Naive thymus-derived CD4-positive, alpha-beta T cell (primary cell): ENCODE data around the gene GAPDH. TPM values are rescaled to one million over a fixed set of nuclear protein-coding genes. Genes with fewer than 3 reads are reported as not detected.
A peak's percentile ranks its signal among the peaks of the same experiment; 100 is the strongest.

ENCODE experiments used
- ATAC-seq: fragments of 150-1000 bp; cut with Tn5 transposase; 2 replicates; pipeline ENCODE4 v1.10.0; 2021; ENCODE audit warnings: mild to moderate bottlenecking, moderate library complexity
- CTCF ChIA-PET: fragments of 350-600 bp; sonication (Branson Sonifier 250); formaldehyde crosslinking; loops from one replicate; lab custom pipeline; 2021; ENCODE audit warnings: antibody characterized with exemption; lab: Charles Lee
- POLR2A ChIA-PET: fragments of 350-600 bp; sonication (Branson Sonifier 250); formaldehyde crosslinking; loops from one replicate; lab custom pipeline; 2021; ENCODE audit warnings: antibody characterized with exemption, inconsistent platforms; lab: Charles Lee
- DNase-seq, 9 donors: peaks; one replicate each; pipeline versions ENCODE4 v3.0.0 to v3.0.0-alpha.2; 2020 to 2022; ENCODE audit warnings: mixed read lengths in 1 of 9
- H3K27ac ChIP-seq: one replicate; pipeline ENCODE4 v1.7.0; 2013; ENCODE audit warnings: mild to moderate bottlenecking, low read depth, low read length, moderate library complexity
- H3K27me3 ChIP-seq, 2 donors: one replicate each; pipeline ENCODE4 v1.7.0; 2013; ENCODE audit warnings: low read length in 2 of 2, mild to moderate bottlenecking in 2 of 2, moderate library complexity in 2 of 2; ENCODE audit not compliant: control insufficient read depth in 2 of 2, insufficient read depth in 2 of 2
- H3K36me3 ChIP-seq, 3 experiments: 1 replicate in 2 of 3; 2 replicates in 1 of 3; pipeline ENCODE4 v1.7.0; 2013; ENCODE audit warnings: low read length in 3 of 3, mild to moderate bottlenecking in 3 of 3, moderate library complexity in 1 of 3; ENCODE audit not compliant: insufficient read depth in 3 of 3, control insufficient read depth in 2 of 3
- H3K4me1 ChIP-seq, 2 donors: one replicate each; pipeline ENCODE4 v1.7.0; 2013; ENCODE audit warnings: low read length in 2 of 2, mild to moderate bottlenecking in 2 of 2, moderate library complexity in 1 of 2; ENCODE audit not compliant: control insufficient read depth in 2 of 2, insufficient read depth in 2 of 2
- H3K4me3 ChIP-seq: 2 replicates; pipeline ENCODE4 v1.7.0; 2013; ENCODE audit warnings: mild to moderate bottlenecking, low read length
- H3K9me3 ChIP-seq, 3 experiments: 1 replicate in 2 of 3; 2 replicates in 1 of 3; pipeline ENCODE4 v1.7.0; 2013; ENCODE audit warnings: low read length in 3 of 3; ENCODE audit not compliant: control insufficient read depth in 2 of 3
- H3K27ac Mint-ChIP-seq, 9 donors: one replicate each; pipeline ENCODE4 v1.8.0; 2020 to 2022; ENCODE audit warnings: mixed read lengths in 9 of 9, mild to moderate bottlenecking in 8 of 9, moderate library complexity in 5 of 9, inconsistent platforms in 2 of 9
- H3K27me3 Mint-ChIP-seq, 5 donors: one replicate each; pipeline ENCODE4 v1.8.0; 2021 to 2022; ENCODE audit warnings: mixed read lengths in 5 of 5, mild to moderate bottlenecking in 1 of 5
- H3K36me3 Mint-ChIP-seq, 5 donors: one replicate each; pipeline ENCODE4 v1.8.0; 2020 to 2022; ENCODE audit warnings: mixed read lengths in 5 of 5, mild to moderate bottlenecking in 3 of 5, inconsistent platforms in 1 of 5
- H3K4me1 Mint-ChIP-seq, 7 donors: one replicate each; pipeline ENCODE4 v1.8.0; 2020 to 2022; ENCODE audit warnings: mixed read lengths in 7 of 7, mild to moderate bottlenecking in 3 of 7, inconsistent platforms in 1 of 7
- H3K4me3 Mint-ChIP-seq, 10 donors: one replicate each; pipeline ENCODE4 v1.8.0; 2020 to 2022; ENCODE audit warnings: mild to moderate bottlenecking in 10 of 10, mixed read lengths in 10 of 10, moderate library complexity in 6 of 10, inconsistent platforms in 2 of 10
- H3K9me3 Mint-ChIP-seq, 11 donors: one replicate each; pipeline ENCODE4 v1.8.0; 2020 to 2022; ENCODE audit warnings: mixed read lengths in 11 of 11, mild to moderate bottlenecking in 4 of 11, inconsistent platforms in 1 of 11, moderate library complexity in 1 of 11
- intact Hi-C, 2 donors: fragments of 100-400 bp; cut with micrococcal nuclease; formaldehyde crosslinking; loops; one replicate each; pipeline ENCODE4 v1.15.1; 2023
- polyA plus RNA-seq, 2 donors: library from polyadenylated mRNA; unstranded; fragments of 300-500 nt; fragmentation: Illumina TruSeq; gene quantifications; one replicate each; pipeline ENCODE4 v1.2.3, GENCODE V29; 2021
- total RNA-seq, 6 experiments: library from RNA in 5 of 6; stranded (reverse) in 5 of 6; gene quantifications; 1 replicate in 5 of 6; 2 replicates in 1 of 6; pipeline ENCODE4 v1.2.3 and lab custom pipeline; 2021 to 2026

The GAPDH gene
- total and polyA plus RNA-seq, 7 experiments from 2014 or later = 330 to 4,503 (median 970) TPM

DNA sequence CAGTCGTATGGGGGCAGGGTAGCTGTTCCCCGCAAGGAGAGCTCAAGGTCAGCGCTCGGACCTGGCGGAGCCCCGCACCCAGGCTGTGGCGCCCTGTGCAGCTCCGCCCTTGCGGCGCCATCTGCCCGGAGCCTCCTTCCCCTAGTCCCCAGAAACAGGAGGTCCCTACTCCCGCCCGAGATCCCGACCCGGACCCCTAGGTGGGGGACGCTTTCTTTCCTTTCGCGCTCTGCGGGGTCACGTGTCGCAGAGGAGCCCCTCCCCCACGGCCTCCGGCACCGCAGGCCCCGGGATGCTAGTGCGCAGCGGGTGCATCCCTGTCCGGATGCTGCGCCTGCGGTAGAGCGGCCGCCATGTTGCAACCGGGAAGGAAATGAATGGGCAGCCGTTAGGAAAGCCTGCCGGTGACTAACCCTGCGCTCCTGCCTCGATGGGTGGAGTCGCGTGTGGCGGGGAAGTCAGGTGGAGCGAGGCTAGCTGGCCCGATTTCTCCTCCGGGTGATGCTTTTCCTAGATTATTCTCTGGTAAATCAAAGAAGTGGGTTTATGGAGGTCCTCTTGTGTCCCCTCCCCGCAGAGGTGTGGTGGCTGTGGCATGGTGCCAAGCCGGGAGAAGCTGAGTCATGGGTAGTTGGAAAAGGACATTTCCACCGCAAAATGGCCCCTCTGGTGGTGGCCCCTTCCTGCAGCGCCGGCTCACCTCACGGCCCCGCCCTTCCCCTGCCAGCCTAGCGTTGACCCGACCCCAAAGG, 804 bp downstream of the GAPDH start:
- Histone ChIP-seq H3K9me3 (no peaks in the 10 kb centered on the region), H3K4me3 (peak overlapping the region; percentile 97), H3K36me3 (peaks cover 12 to 52% (median 15%) of the 10 kb centered on the region in 3 experiments), H3K4me1 (peaks cover 36 to 44% of the 10 kb centered on the region in 2 donors), H3K27me3 (no peaks in the 10 kb centered on the region), H3K27ac (peak overlapping the region; percentile 81)
- H3K27me3 Mint-ChIP-seq = peaks cover 0 to 2% (median 0%) of the 10 kb centered on the region in 5 donors
- ChIA-PET CTCF (interaction anchor here (0.6 to 7.1 kb wide), 8 partner anchors 18 to 200 kb away, joined by 3 to 106 read pairs (median 6); partner anchors contain the start of gene VAMP1), POLR2A (interaction anchor here (0.5 to 7.5 kb wide), 29 partner anchors 18 to 215 kb away, joined by 3 to 104 read pairs (median 4); partner anchors contain the start of genes CD27, MRPL51, TAPBPL and VAMP1)
- peaks cover 6 to 51% (median 13%) of the 10 kb centered on the region in 5 donors for H3K36me3 Mint-ChIP-seq
- ATAC-seq (peak; percentile 52), DNase-seq (peak; percentile 56 to 85 (median 69))
- H3K27ac Mint-ChIP-seq = peak overlapping the region; percentile 92 to 100 (median 94)
- peak overlapping the region; percentile 90 to 99 (median 94) for H3K4me3 Mint-ChIP-seq
- peaks cover 0 to 1% (median 0%) of the 10 kb centered on the region in 11 donors for H3K9me3 Mint-ChIP-seq
- peaks cover 34 to 64% (median 53%) of the 10 kb centered on the region in 7 donors for H3K4me1 Mint-ChIP-seq
- intact Hi-C loops = loop anchor here (1.0 to 2.0 kb wide), 12 partner anchors 21 to 317 kb away; partner anchors contain the start of genes CHD4 (in 2 of the 2), IFFO1 (in 2 of the 2), NOP2 (in 2 of the 2) and VAMP1 (in 2 of the 2)

GRCh38 chr12:6535697-6535946, 1.3 kb downstream of the GAPDH start:
- Mint-ChIP-seq H3K4me1 (peaks cover 39 to 66% (median 58%) of the 10 kb centered on the region in 7 donors), H3K4me3 (peak overlapping the region; percentile 90 to 99 (median 94)), H3K27me3 (peaks cover 0 to 2% (median 0%) of the 10 kb centered on the region in 5 donors), H3K27ac (peak overlapping the region; percentile 92 to 100 (median 94)), H3K36me3 (peaks cover 6 to 49% (median 9%) of the 10 kb centered on the region in 5 donors), H3K9me3 (peaks cover 0 to 1% (median 0%) of the 10 kb centered on the region in 11 donors)
- Histone ChIP-seq H3K4me1 (peaks cover 41 to 46% of the 10 kb centered on the region in 2 donors), H3K27me3 (no peaks in the 10 kb centered on the region), H3K4me3 (peak overlapping the region; percentile 97), H3K36me3 (peaks cover 12 to 48% (median 15%) of the 10 kb centered on the region in 3 experiments), H3K27ac (peak overlapping the region; percentile 81), H3K9me3 (no peaks in the 10 kb centered on the region)
- ATAC-seq = no peak
- POLR2A ChIA-PET = interaction anchor here (0.9 to 7.5 kb wide), 18 partner anchors 22 to 209 kb away, joined by 3 to 104 read pairs (median 12); partner anchors contain the start of genes CD27, MRPL51, TAPBPL and VAMP1
- CTCF ChIA-PET = interaction anchor here (0.6 to 7.1 kb wide), 8 partner anchors 18 to 213 kb away, joined by 3 to 106 read pairs (median 7); partner anchors contain the start of gene VAMP1
- no peak for DNase-seq
- intact Hi-C loops = loop anchor here (2.0 kb wide), 3 partner anchors 33 to 199 kb away; partner anchors contain the start of genes CHD4 (in 1 of the 2) and NOP2 (in 1 of the 2)

- H3K9me3 Mint-ChIP-seq = peaks cover 0 to 1% (median 0%) of the 10 kb centered on the region in 11 donors
- H3K4me3 Mint-ChIP-seq = peak overlapping the region; percentile 90 to 99 (median 94)
- peaks cover 41 to 70% (median 63%) of the 10 kb centered on the region in 7 donors for H3K4me1 Mint-ChIP-seq
- H3K36me3 Mint-ChIP-seq = peaks cover 6 to 47% (median 9%) of the 10 kb centered on the region in 5 donors
- H3K4me3 ChIP-seq = peak overlapping the region; percentile 97
- peaks cover 12 to 42% (median 15%) of the 10 kb centered on the region in 3 experiments for H3K36me3 ChIP-seq
- H3K27ac Mint-ChIP-seq = peak overlapping the region; percentile 92 to 100 (median 94)
- CTCF ChIA-PET = interaction anchor here (0.6 to 7.1 kb wide), 9 partner anchors 17 to 213 kb away, joined by 3 to 106 read pairs (median 7); partner anchors contain the start of gene VAMP1
- H3K27me3 ChIP-seq = no peaks in the 10 kb centered on the region
- POLR2A ChIA-PET = interaction anchor here (0.9 to 7.5 kb wide), 20 partner anchors 21 to 200 kb away, joined by 3 to 104 read pairs (median 10); partner anchors contain the start of genes CD27, MRPL51, TAPBPL and VAMP1
- peak overlapping the region; percentile 81 for H3K27ac ChIP-seq
- intact Hi-C loops = loop anchor here (2.0 kb wide), 3 partner anchors 33 to 199 kb away; partner anchors contain the start of genes CHD4 (in 1 of the 2) and NOP2 (in 1 of the 2)
- peaks cover 46% of the 10 kb centered on the region in 2 donors for H3K4me1 ChIP-seq
- DNase-seq = no peak
- H3K27me3 Mint-ChIP-seq = peaks cover 0 to 2% (median 0%) of the 10 kb centered on the region in 5 donors
- ATAC-seq = no peak
- H3K9me3 ChIP-seq = no peaks in the 10 kb centered on the region
Observed at GRCh38 chr12:6535960-6536847, 1.9 kb downstream of the GAPDH start.

DNA sequence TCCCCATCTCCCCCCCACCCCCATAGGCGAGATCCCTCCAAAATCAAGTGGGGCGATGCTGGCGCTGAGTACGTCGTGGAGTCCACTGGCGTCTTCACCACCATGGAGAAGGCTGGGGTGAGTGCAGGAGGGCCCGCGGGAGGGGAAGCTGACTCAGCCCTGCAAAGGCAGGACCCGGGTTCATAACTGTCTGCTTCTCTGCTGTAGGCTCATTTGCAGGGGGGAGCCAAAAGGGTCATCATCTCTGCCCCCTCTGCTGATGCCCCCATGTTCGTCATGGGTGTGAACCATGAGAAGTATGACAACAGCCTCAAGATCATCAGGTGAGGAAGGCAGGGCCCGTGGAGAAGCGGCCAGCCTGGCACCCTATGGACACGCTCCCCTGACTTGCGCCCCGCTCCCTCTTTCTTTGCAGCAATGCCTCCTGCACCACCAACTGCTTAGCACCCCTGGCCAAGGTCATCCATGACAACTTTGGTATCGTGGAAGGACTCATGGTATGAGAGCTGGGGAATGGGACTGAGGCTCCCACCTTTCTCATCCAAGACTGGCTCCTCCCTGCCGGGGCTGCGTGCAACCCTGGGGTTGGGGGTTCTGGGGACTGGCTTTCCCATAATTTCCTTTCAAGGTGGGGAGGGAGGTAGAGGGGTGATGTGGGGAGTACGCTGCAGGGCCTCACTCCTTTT, 2.7 kb downstream of the GAPDH start:
- no peak for DNase-seq
- Mint-ChIP-seq H3K27me3 (peaks cover 0 to 2% (median 0%) of the 10 kb centered on the region in 5 donors), H3K9me3 (peaks cover 0 to 1% (median 0%) of the 10 kb centered on the region in 11 donors), H3K27ac (peak overlapping the region; percentile 71 to 100 (median 94)), H3K4me1 (peaks cover 41 to 72% (median 69%) of the 10 kb centered on the region in 7 donors), H3K36me3 (peaks cover 6 to 43% (median 9%) of the 10 kb centered on the region in 5 donors), H3K4me3 (peak overlapping the region in 8 of 10 donors; percentile 18 to 99 (median 92))
- Histone ChIP-seq H3K36me3 (peaks cover 12 to 41% (median 15%) of the 10 kb centered on the region in 3 experiments), H3K27ac (peak overlapping the region; percentile 52), H3K27me3 (no peaks in the 10 kb centered on the region), H3K9me3 (no peaks in the 10 kb centered on the region), H3K4me3 (no peak overlapping the region), H3K4me1 (peaks cover 43 to 47% of the 10 kb centered on the region in 2 donors)
- intact Hi-C loops = loop anchor here in 1 of 2 donors (1.0 kb wide), 1 partner anchor 214 kb away; no protein-coding TSS in a partner anchor
- CTCF ChIA-PET = interaction anchor here (0.6 to 7.1 kb wide), 25 partner anchors 8 to 214 kb away, joined by 3 to 106 read pairs (median 5); partner anchors contain the start of genes CD27 and VAMP1
- POLR2A ChIA-PET = interaction anchor here (0.7 to 7.5 kb wide), 17 partner anchors 12 to 200 kb away, joined by 3 to 104 read pairs (median 6); partner anchors contain the start of genes MRPL51, TAPBPL, VAMP1 and ZNF384
- ATAC-seq = no peak
